HepG2 (cell line): ENCODE results near the gene HERC4.

Experiments
- ESRRA ChIP-seq: sonication (generic); formaldehyde crosslinking; IDR thresholded peaks from 2 replicates; pipeline ENCODE4 v1.5.1; 2020; ENCODE audit warnings: mild to moderate bottlenecking, low read depth, missing genetic modification reagents
- POLR2AphosphoS5 ChIP-seq: IDR thresholded peaks from 2 replicates; pipeline ENCODE4 v1.6.1; 2012; ENCODE audit warnings: low read depth, low read length
- SIN3A ChIP-seq: IDR thresholded peaks from 2 replicates; pipeline ENCODE4 v1.6.1; 2011; ENCODE audit warnings: low read depth, mild to moderate bottlenecking, control low read depth, low read length, borderline replicate concordance
- SMC3 ChIP-seq: IDR thresholded peaks from 2 replicates; pipeline ENCODE4 v1.6.1; 2011; ENCODE audit warnings: low read length, improper control_type of control experiment
- SP4 ChIP-seq: sonication (generic); formaldehyde crosslinking; IDR thresholded peaks from 2 replicates; pipeline ENCODE4 v1.8.1; 2023; ENCODE audit warnings: mild to moderate bottlenecking, missing genetic modification reagents
- ZNF414 ChIP-seq: sonication (generic); formaldehyde crosslinking; IDR thresholded peaks from 2 replicates; pipeline ENCODE4 v1.5.0; 2020; ENCODE audit warnings: missing genetic modification reagents
- ZNF687 ChIP-seq: sonication (generic); formaldehyde crosslinking; IDR thresholded peaks from 2 replicates; pipeline ENCODE4 v1.5.1; 2020; ENCODE audit warnings: mild to moderate bottlenecking, missing genetic modification reagents, moderate library complexity

GRCh38 chr10:68106656-68107055 is 31.6 kb upstream of the HERC4 start:
- TF ChIP-seq SP4 (CRISPR knock-in tag) = no peak
- no peak for TF ChIP-seq ESRRA (CRISPR knock-in tag)
- no peak for TF ChIP-seq ZNF687 (CRISPR knock-in tag)
- no peak for TF ChIP-seq POLR2AphosphoS5
- no peak for TF ChIP-seq SIN3A
- TF ChIP-seq SMC3 = no peak
- no peak for TF ChIP-seq ZNF414 (CRISPR knock-in tag)
